Esophagus muscularis mucosa (tissue), 4 donors: ENCODE data around the gene ASXL1. TPM values are rescaled to one million over a fixed set of nuclear protein-coding genes. Genes with fewer than 3 reads are reported as not detected.

Experiments
- DNase-seq: peaks from one replicate; pipeline ENCODE4 v3.0.0-alpha.2; 2017; ENCODE audit errors: extremely low spot score
- H3K27ac ChIP-seq, 4 donors: fragments of 200-600 bp; sonication (generic); replicated peaks in 1 of 4; 1 replicate in 3 of 4; 2 replicates in 1 of 4; pipeline ENCODE4 v1.5.1; 2016 to 2019; ENCODE audit warnings: mild to moderate bottlenecking in 1 of 4
- H3K27me3 ChIP-seq, 4 donors: fragments of 200-600 bp; sonication (generic); one replicate each; pipeline versions ENCODE4 v1.5.1 to v1.6.0; 2016 to 2019
- H3K36me3 ChIP-seq, 4 donors: fragments of 200-600 bp; sonication (generic); one replicate each; pipeline ENCODE4 v1.5.1; 2016 to 2019
- H3K4me1 ChIP-seq, 4 donors: fragments of 200-600 bp; sonication (generic); one replicate each; pipeline ENCODE4 v1.5.1; 2016 to 2019
- H3K4me3 ChIP-seq, 4 donors: fragments of 200-600 bp; sonication (generic); 1 replicate in 2 of 4; 2 replicates in 2 of 4; pipeline ENCODE4 v1.5.1; 2016 to 2019; ENCODE audit warnings: mild to moderate bottlenecking in 4 of 4, moderate library complexity in 1 of 4
- H3K9me3 ChIP-seq, 4 donors: fragments of 200-600 bp; sonication (generic); 1 replicate in 3 of 4; 2 replicates in 1 of 4; pipeline ENCODE4 v1.5.1; 2016 to 2019
- EP300 ChIP-seq: sonication (generic); formaldehyde crosslinking; IDR thresholded peaks from one replicate; pipeline ENCODE4 v1.6.1; 2017; ENCODE audit warnings: antibody characterized with exemption
- POLR2A ChIP-seq: fragments of 450-650 bp; IDR thresholded peaks from one replicate; pipeline ENCODE4 v1.6.1; 2017; ENCODE audit warnings: antibody characterized with exemption, moderate library complexity, mild to moderate bottlenecking, low read depth
- POLR2AphosphoS5 ChIP-seq, 2 donors: sonication (generic); formaldehyde crosslinking; IDR thresholded peaks; one replicate each; pipeline ENCODE4 v1.6.1; 2017; ENCODE audit warnings: antibody characterized with exemption in 2 of 2
- WGBS: methylation state at CpG from one replicate; pipeline ENCODE4 v1.1.5; 2018; 5-methylcytosine and 5-hydroxymethylcytosine counted together
- intact Hi-C: fragments of 100-400 bp; cut with DNase I; formaldehyde crosslinking; loops from one replicate; pipeline ENCODE4 v1.15.1; 2023
- total RNA-seq, 4 donors: library from RNA; depleted of rRNA; stranded (reverse); fragments of >200 nt; gene quantifications; one replicate each; pipeline versions ENCODE4 v1.1.0 to v1.2.1, GENCODE V29; 2016
- TF ChIP-seq, protein P1 (sequence below), 3 experiments: fragments of 200-600 bp in 2 of 3; fragments of 450-650 bp in 1 of 3; sonication (generic) in 2 of 3; IDR thresholded peaks; one replicate each; pipeline ENCODE4 v1.5.1; 2017 to 2019; ENCODE audit warnings: antibody characterized with exemption in 3 of 3, mild to moderate bottlenecking in 2 of 3, moderate library complexity in 1 of 3

ASXL1 gene
- total RNA-seq, 4 donors from 2014 or later = 56.5 to 66.7 (median 61.8) TPM

- H3K27ac ChIP-seq = peak overlapping the region in 1 of 4 donors; percentile 46
- peaks cover 15 to 54% (median 48%) of the 10 kb centered on the region in 4 donors for H3K36me3 ChIP-seq
- TF ChIP-seq POLR2A (no peak), POLR2AphosphoS5 (IDR thresholded peaks at IDR 0.05) (no peak), EP300 (no peak)
- TF ChIP-seq, protein P1, sequence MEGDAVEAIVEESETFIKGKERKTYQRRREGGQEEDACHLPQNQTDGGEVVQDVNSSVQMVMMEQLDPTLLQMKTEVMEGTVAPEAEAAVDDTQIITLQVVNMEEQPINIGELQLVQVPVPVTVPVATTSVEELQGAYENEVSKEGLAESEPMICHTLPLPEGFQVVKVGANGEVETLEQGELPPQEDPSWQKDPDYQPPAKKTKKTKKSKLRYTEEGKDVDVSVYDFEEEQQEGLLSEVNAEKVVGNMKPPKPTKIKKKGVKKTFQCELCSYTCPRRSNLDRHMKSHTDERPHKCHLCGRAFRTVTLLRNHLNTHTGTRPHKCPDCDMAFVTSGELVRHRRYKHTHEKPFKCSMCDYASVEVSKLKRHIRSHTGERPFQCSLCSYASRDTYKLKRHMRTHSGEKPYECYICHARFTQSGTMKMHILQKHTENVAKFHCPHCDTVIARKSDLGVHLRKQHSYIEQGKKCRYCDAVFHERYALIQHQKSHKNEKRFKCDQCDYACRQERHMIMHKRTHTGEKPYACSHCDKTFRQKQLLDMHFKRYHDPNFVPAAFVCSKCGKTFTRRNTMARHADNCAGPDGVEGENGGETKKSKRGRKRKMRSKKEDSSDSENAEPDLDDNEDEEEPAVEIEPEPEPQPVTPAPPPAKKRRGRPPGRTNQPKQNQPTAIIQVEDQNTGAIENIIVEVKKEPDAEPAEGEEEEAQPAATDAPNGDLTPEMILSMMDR (IDR thresholded peaks at IDR 0.05) = no peak
- peaks cover 22 to 45% (median 32%) of the 10 kb centered on the region in 4 donors for H3K4me1 ChIP-seq
- intact Hi-C loops = loop anchor here (10.0 kb wide), 1 partner anchor 101 kb away; the partner anchor contains the start of gene ASXL1
- H3K27me3 ChIP-seq = no peaks in the 10 kb centered on the region
- DNase-seq = no peak
- no peak overlapping the region for H3K4me3 ChIP-seq
- H3K9me3 ChIP-seq = no peaks in the 10 kb centered on the region
- WGBS = 88% methylated on average over 27 of the region's 35 CpGs
Measured at GRCh38 chr20:32455901-32456701, 98.0 kb downstream of the ASXL1 start.

DNA sequence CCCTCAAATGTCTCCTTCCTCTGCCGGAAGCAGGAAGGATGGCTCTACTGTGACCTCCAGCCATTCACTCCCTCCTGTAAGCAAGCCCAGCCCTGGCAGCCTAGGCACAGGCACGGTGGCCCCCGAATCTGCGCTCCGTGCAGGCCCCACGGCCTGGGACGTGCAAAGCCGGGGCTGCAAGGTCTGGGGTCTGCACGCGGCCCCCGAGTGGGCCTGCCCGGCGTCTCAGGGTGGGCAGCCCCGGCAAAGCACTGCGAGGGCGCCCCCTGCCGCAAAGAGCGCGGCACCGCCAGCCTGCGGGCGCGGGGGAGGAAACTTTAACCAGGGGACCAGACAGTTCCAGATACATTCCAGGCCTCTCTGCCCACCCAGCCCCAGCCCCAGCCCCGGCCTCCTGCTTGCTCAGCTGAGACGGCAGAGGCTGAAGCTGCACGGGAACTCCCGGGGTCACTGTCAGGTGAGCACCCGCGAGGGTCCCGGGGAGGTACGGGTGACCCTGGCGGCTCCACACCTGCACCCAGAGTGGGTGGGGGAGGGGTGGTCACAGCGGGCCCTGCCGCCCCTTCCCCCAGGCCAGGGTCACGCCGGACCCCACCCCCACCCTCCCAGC is 98.8 kb downstream of the ASXL1 start:
- peaks cover 18 to 40% (median 31%) of the 10 kb centered on the region in 4 donors for H3K4me1 ChIP-seq
- H3K36me3 ChIP-seq = peaks cover 12 to 46% (median 40%) of the 10 kb centered on the region in 4 donors
- no peaks in the 10 kb centered on the region for H3K27me3 ChIP-seq
- H3K9me3 ChIP-seq = no peaks in the 10 kb centered on the region
- H3K27ac ChIP-seq = peak overlapping the region in 2 of 4 donors; percentile 43 to 46
- 4% methylated on average over 17 of the region's 36 CpGs for WGBS
- peak overlapping the region; percentile 53 to 67 (median 59) for H3K4me3 ChIP-seq
- intact Hi-C loops = loop anchor here (10.0 kb wide), 1 partner anchor 102 kb away; the partner anchor contains the start of gene ASXL1
- TF ChIP-seq, protein P1 (IDR thresholded peaks at IDR 0.05) = peak; percentile 75 to 89 (median 81)
- no peak for TF ChIP-seq EP300
- peak in 1 of 2 donors; percentile 5 for TF ChIP-seq POLR2AphosphoS5 (IDR thresholded peaks at IDR 0.05)
- no peak for TF ChIP-seq POLR2A
- no peak for DNase-seq

GRCh38 chr20:32457479-32457986 is 99.4 kb downstream of the ASXL1 start:
- 10% methylated on average over 4 of the region's 29 CpGs for WGBS
- Histone ChIP-seq H3K36me3 (peaks cover 8 to 40% (median 34%) of the 10 kb centered on the region in 4 donors), H3K9me3 (no peaks in the 10 kb centered on the region), H3K4me3 (peak overlapping the region; percentile 53 to 67 (median 59)), H3K4me1 (peaks cover 18 to 46% (median 34%) of the 10 kb centered on the region in 4 donors), H3K27ac (peak overlapping the region in 2 of 4 donors; percentile 43 to 46), H3K27me3 (no peaks in the 10 kb centered on the region)
- DNase-seq = no peak
- intact Hi-C loops = loop anchor here (10.0 kb wide), 1 partner anchor 103 kb away; the partner anchor contains the start of gene ASXL1
- TF ChIP-seq POLR2AphosphoS5 (IDR thresholded peaks at IDR 0.05) (no peak), POLR2A (no peak), EP300 (no peak)
- TF ChIP-seq, protein P1 (IDR thresholded peaks at IDR 0.05) = no peak

DNA sequence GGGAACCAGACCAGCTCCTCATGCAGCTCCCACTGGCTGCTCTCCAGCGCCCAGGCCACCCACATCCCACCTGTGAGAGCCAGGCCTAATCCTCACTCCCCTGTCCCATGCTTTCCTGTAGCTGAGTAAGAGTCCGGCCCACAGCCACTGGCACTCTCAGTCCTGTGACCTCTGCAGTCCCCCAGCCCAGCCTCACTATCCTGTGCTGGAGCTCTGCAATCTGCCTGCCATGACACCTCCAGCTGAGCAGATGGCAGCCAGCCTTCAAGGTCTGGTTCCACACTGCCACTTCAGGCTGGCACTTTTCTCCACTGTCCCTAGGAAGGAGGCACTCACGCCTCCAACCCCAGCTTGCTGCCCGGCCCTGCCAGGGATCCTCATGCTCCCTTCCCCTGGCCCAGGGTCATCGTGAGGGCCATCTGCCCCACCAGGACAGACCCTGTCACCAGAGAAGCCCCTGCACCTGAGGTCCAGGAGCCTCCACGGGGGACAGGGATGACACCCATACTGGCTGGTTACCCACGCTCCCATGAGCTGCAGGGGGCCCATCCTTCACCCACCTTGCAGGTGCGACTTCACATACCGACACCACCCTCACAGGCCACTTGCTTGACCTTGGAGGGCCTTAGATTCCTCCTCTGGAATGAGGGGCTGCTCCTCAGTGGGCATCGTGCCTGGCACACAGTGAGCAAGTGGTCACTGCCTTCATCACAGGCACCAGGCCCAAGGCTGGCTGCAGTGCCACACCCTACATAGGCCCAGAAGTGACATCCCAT is 100.1 kb downstream of the ASXL1 start:
- Histone ChIP-seq H3K4me3 (peak overlapping the region in 3 of 4 donors; percentile 56 to 67 (median 62)), H3K4me1 (peaks cover 22 to 51% (median 40%) of the 10 kb centered on the region in 4 donors), H3K36me3 (peaks cover under 1 to 33% (median 27%) of the 10 kb centered on the region in 4 donors), H3K27ac (no peak overlapping the region), H3K27me3 (no peaks in the 10 kb centered on the region), H3K9me3 (no peaks in the 10 kb centered on the region)
- WGBS = 95% methylated on average over 5 of the region's 10 CpGs
- no peak for TF ChIP-seq EP300
- TF ChIP-seq, protein P1 (IDR thresholded peaks at IDR 0.05) = no peak
- TF ChIP-seq POLR2A = no peak
- TF ChIP-seq POLR2AphosphoS5 (IDR thresholded peaks at IDR 0.05) = no peak
- no peak for DNase-seq
- intact Hi-C loops = loop anchor here (10.0 kb wide), 1 partner anchor 103 kb away; the partner anchor contains the start of gene ASXL1
